Cardiac fibroblast (primary cell): ENCODE data around the gene PUM2.
A peak's percentile ranks its signal among the peaks of the same experiment; 100 is the strongest.

ENCODE experiments used
- DNase-seq, 2 donors: peaks; one replicate each; pipeline versions ENCODE4 v3.0.0 to v3.0.0-alpha.2; 2010; ENCODE audit warnings: low read depth in 2 of 2
- H3K4me3 ChIP-seq, 2 donors: replicated peaks in 1 of 2; 1 replicate in 1 of 2; 2 replicates in 1 of 2; pipeline ENCODE4 v1.5.1; 2011; ENCODE audit warnings: low read depth in 2 of 2, low read length in 2 of 2, mild to moderate bottlenecking in 2 of 2, moderate library complexity in 1 of 2
- CTCF ChIP-seq: IDR thresholded peaks from one replicate; pipeline ENCODE4 v1.5.1; 2011; ENCODE audit warnings: low read depth, mild to moderate bottlenecking, low read length, inconsistent platforms

PUM2 gene

GRCh38 chr2:20307311-20307710, 43.3 kb downstream of the PUM2 start:
- no peak for TF ChIP-seq CTCF
- no peak overlapping the region for H3K4me3 ChIP-seq
- no peak for DNase-seq

- peak in 1 of 2 donors; percentile 67 for DNase-seq
- no peak for TF ChIP-seq CTCF
- H3K4me3 ChIP-seq, result no peak overlapping the region
These were observed 46.2 kb downstream of the PUM2 start for GRCh38 chr2:20304411-20304810.

GRCh38 chr2:20303966-20304365, 46.7 kb downstream of the PUM2 start:
- DNase-seq, result no peak
- TF ChIP-seq CTCF, result no peak
- no peak overlapping the region for H3K4me3 ChIP-seq

GRCh38 chr2:20302019-20302418, 48.6 kb downstream of the PUM2 start:
- no peak overlapping the region for H3K4me3 ChIP-seq
- DNase-seq, result no peak
- TF ChIP-seq CTCF, result no peak

- H3K4me3 ChIP-seq, result no peak overlapping the region
- no peak for TF ChIP-seq CTCF
- no peak for DNase-seq
These were observed 50.0 kb downstream of the PUM2 start for GRCh38 chr2:20300656-20301055.

- no peak for TF ChIP-seq CTCF
- no peak overlapping the region for H3K4me3 ChIP-seq
- no peak for DNase-seq
These were observed 51.5 kb downstream of the PUM2 start for GRCh38 chr2:20299113-20299512.

GRCh38 chr2:20294231-20294630, 56.4 kb downstream of the PUM2 start:
- no peak for TF ChIP-seq CTCF
- no peak for DNase-seq
- H3K4me3 ChIP-seq, result no peak overlapping the region
